ENCODE measurements around the gene RNF217.

DNA sequence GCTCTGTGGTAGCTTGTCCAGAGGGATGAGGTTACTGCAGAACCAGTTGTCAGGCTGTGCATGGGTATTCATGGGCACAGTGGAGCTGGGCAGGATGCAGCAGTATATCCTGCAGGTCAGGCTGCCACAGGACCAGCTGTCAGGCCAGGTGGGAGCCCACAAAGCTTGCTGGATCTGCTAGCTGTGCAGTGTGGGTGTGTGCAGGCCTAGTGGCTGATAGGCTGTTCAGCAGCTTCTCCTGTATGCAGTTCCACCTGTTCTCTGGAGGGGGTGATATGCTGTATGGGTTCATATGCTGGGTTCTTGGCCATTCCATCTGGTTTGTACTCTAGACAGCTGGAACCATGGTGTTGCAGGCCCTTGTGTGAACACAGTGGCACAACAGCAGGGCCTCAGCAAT, 150.7 kb downstream of the RNF217 start:
- TF ChIP-seq, protein P1, sequence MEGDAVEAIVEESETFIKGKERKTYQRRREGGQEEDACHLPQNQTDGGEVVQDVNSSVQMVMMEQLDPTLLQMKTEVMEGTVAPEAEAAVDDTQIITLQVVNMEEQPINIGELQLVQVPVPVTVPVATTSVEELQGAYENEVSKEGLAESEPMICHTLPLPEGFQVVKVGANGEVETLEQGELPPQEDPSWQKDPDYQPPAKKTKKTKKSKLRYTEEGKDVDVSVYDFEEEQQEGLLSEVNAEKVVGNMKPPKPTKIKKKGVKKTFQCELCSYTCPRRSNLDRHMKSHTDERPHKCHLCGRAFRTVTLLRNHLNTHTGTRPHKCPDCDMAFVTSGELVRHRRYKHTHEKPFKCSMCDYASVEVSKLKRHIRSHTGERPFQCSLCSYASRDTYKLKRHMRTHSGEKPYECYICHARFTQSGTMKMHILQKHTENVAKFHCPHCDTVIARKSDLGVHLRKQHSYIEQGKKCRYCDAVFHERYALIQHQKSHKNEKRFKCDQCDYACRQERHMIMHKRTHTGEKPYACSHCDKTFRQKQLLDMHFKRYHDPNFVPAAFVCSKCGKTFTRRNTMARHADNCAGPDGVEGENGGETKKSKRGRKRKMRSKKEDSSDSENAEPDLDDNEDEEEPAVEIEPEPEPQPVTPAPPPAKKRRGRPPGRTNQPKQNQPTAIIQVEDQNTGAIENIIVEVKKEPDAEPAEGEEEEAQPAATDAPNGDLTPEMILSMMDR (optimal IDR thresholded peaks at IDR 0.05 in 1 of 3, IDR thresholded peaks at IDR 0.05 in 1 of 3, conservative IDR thresholded peaks at IDR 0.05 in 1 of 3; ENCODE audit: extremely low read depth in 1 of 3, insufficient read depth in 2 of 3, low read length in 3 of 3) = no peak
- no peak for TF ChIP-seq EZH2 (IDR thresholded peaks at IDR 0.05; ENCODE audit: low read length)
